Posterior vena cava (tissue), 2 donors: ENCODE results near the gene TPBGL. TPM values are rescaled to one million over a fixed set of nuclear protein-coding genes. Genes with fewer than 3 reads are reported as not detected.

ENCODE experiments used
- DNase-seq: peaks from one replicate; pipeline ENCODE4 v3.0.0-alpha.2; 2020; ENCODE audit warnings: low spot score
- intact Hi-C, 2 donors: fragments of 100-400 bp; cut with DNase I; formaldehyde crosslinking; loops; one replicate each; pipeline versions ENCODE4 v1.14.1 to v1.14.2; 2022 to 2023
- total RNA-seq, 2 donors: library from RNA; stranded (reverse); fragmentation: NEBNext Ultra II Directional; extraction: Animal tissue kit (Norgen Biotek cat#: 25700); gene quantifications; one replicate each; pipeline ENCODE4 v1.2.1, GENCODE V29; 2021
- donor health status: DM: yes; HTN: yes; CAD: no.
- donor health status: DM: yes; HTN: yes; CAD: no.

TPBGL gene
- total RNA-seq, 2 donors from 2014 or later: 0.46 to 0.67 TPM

GRCh38 chr11:75204685-75205563, 35.6 kb upstream of the TPBGL start:
- peak; percentile 96 for DNase-seq
- intact Hi-C loops: loop anchor here in 1 of 2 donors (5.0 kb wide), 1 partner anchor 63 kb away; no protein-coding TSS in a partner anchor

- DNase-seq: peak; percentile 23
- intact Hi-C loops: no loop called here
These were observed 35.0 kb upstream of the TPBGL start for GRCh38 chr11:75205564-75206020.

DNA sequence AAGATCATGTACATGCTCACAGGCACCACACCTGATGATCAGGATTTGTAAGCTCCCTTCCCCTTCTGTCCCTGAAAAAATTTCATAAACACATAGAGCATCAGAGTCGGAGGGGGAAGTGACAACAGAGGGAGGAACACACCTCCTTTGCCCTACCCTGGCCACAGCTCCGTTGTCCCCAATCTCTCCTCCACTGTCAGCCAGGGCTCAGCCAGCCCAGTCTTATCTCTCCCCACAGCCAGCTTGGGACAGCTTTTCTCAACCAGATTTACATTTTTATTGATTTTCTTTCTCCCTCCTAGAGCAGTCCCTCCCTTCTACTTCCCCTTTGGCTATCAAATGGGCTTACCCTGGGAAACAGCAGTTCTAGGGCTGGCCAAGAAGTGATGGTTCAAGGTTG, 32.1 kb upstream of the TPBGL start:
- intact Hi-C loops: no loop called here
- DNase-seq: no peak

- intact Hi-C loops: no loop called here
- DNase-seq: no peak
These were observed 28.2 kb upstream of the TPBGL start for GRCh38 chr11:75212411-75212810.

- intact Hi-C loops: no loop called here
- DNase-seq: peak; percentile 93
These were observed 26.2 kb upstream of the TPBGL start for GRCh38 chr11:75214411-75214821.

DNA sequence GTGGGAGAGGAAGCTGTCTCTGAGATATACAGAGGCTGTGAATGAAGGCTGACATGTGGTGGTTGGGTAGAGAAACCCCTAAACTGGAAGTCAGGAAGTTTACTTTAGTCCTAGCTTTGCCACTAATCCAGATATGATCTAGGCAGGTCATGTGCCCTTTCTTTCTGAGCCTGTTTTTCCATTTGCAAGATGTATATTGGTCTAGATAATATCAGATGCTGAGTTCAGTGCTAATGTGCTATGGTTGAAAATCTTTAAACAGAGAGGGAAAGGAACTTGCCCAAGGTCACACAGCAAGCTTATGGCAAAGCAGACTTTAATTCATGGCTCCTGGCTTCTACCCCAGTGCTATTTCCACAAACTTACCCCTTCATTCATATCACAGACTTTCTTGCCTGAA, 25.7 kb upstream of the TPBGL start:
- intact Hi-C loops: no loop called here
- DNase-seq: no peak

DNA sequence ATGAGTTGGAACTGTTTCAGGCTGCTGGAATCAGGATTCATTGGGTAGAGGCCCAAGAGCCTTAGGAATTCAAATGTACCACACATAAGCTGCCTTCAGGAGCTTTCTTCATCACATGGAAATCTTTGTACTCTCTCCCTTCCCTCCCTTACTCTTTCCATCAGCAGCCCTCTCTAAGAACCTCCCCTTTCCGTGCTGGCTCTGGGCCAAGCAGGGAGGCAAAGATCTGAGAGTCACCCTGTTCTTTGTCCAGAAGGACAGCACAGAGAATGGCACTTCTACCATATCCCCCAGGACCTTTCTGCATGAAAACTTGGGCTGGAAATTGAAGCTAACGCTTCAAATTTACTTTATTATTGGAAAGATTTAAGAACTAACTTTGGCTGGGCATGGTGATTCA, 20.7 kb upstream of the TPBGL start:
- intact Hi-C loops: no loop called here
- DNase-seq: no peak

- intact Hi-C loops: no loop called here
These were observed 16.5 kb upstream of the TPBGL start for GRCh38 chr11:75223954-75224643.

GRCh38 chr11:75225794-75226193, 14.8 kb upstream of the TPBGL start:
- no peak for DNase-seq
- intact Hi-C loops: no loop called here

More at GRCh38 chr11:75223954-75224643, 16.5 kb upstream of the TPBGL start:
- DNase-seq: no peak

DNA sequence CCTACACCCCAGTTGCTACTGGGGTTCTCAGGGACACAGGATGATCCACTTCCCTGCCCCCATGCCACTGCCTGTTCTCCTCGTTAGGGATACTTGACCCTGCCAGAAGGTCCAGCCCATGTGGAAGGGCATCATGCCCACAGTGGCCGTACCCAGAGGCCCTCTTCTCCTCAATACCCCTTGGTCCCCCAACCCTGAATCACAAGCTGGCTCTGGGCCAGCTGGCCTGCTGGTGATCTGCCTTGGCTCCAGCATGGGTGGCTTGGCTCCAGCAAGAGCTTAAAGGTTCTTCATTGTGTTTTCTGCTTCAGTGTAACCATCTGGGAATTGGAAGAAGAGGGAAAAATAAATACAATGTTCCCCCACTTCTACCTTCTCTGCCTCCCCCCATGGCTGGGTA, 11.1 kb upstream of the TPBGL start:
- DNase-seq: no peak
- intact Hi-C loops: no loop called here

DNA sequence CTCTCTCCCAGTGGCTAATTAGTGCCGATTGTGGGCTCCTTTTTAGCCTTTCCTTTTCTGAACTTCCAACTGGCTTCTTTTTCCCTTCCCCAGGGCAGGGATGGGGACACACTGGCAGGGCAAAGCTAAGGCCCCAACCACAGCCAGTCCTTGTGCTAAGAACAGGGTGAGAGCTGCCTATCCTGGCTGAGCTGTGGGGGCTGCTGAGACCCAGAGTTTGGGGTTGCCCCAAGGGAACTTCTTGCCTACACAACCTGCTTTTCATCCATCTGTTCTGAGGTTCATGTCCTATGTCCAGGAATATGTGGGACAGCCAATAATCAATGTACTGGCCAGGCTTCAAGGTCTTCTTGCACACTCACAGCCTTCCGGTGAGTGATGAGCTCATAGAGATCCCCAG, 10.0 kb upstream of the TPBGL start:
- no peak for DNase-seq
- intact Hi-C loops: no loop called here

DNA sequence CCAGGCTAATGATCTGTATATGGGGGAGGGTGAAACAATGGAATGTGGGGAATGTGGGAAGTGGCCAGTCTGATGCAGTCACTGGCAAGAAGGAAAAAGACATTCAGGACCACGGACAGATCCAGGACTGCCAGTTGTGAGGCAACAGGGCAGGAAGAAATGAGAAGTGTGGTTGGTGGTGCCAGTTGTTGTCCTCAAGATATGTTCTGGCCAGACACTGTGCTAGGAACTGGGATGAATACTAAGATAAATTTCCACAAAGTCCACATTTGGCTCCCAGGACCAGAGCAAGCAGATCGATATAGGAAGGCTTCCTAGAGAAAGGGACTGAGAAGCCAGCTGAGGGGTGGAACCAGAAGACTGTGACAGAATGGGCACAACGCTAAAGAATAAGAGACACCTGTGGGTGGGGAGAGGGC, 6.8 kb upstream of the TPBGL start:
- no peak for DNase-seq

DNA sequence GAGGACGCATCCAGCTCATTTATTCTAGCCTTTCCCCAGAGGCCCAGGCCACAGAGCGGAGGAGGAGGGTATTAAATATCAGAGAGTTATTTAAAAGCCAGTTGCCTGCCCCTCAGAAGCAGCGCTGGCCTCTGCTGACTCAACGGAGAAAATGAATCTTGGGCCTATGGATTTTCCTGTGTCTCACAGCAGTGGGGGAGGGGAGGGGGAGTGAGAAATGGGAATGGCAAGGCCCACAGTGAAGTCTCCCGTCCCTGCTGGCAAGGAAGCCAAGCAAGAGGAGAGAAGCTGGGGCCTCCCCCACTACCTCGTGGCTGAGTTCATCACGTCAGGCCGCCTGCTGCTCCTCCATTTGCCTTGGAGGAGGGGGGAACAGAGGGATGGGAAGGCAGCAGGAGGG, 4.5 kb upstream of the TPBGL start:
- no peak for DNase-seq
- intact Hi-C loops: no loop called here

More for the DNA sequence above, 6.8 kb upstream of the TPBGL start:
- intact Hi-C loops: no loop called here

- no peak for DNase-seq
- intact Hi-C loops: no loop called here
These were observed 3.5 kb upstream of the TPBGL start for GRCh38 chr11:75237050-75237449.

GRCh38 chr11:75238595-75239440, 1.8 kb upstream of the TPBGL start:
- intact Hi-C loops: no loop called here
- no peak for DNase-seq

DNA sequence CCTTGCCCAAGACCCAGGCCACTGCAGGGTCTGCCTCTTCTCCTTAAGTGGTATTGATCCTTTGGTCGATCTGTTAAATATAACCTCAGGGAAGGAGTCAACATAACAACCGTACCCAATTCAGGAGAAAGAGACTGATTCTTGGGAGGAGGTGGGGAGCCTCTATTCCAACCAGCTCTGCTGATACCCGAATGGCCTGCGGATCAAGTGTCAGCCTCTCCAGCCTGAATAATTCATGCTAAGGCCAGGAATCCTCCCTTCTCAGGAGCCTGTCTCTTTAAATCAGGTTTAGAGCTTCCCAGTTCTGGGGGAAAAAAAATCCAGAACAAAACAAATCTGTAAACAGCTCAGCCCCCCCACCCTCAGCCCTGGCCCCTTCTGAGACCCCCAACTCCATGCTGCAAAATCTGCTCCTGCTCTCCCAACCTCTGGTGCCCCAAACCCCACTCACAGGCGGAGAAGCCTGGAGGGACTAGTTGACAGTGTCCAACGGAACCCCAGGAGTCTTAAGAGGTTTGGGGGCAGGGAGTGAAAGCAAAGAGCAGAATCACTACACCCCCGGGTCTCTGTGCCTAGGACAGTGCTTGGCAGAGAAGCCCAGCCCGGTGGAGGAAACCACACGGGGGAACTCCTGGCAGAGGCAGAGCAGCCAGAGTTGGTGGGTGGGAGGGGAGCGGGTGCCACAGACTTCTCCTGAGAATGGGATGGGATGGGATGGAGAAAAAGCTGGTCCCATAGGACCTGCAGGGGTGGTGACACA, 863 bp upstream of the TPBGL start:
- DNase-seq: no peak
- intact Hi-C loops: loop anchor here (5.0 to 10.0 kb wide), 3 partner anchors 97 to 305 kb away; no protein-coding TSS in a partner anchor

- intact Hi-C loops: loop anchor here (5.0 to 10.0 kb wide), 3 partner anchors 99 to 306 kb away; no protein-coding TSS in a partner anchor
- peak; percentile 96 for DNase-seq
These were observed 697 bp downstream of the TPBGL start for GRCh38 chr11:75241036-75241905.
